Ectodermal cell (in vitro differentiated cells): ENCODE results near the gene PLPPR1.
"Not testable (repeated sequence)": the region's sequence is repeated elsewhere in the genome, so short reads cannot be mapped to it uniquely, and the experiment has no call there.

Source experiments
- H3K27ac ChIP-seq: 2 replicates; pipeline ENCODE4 v1.7.0; 2013; ENCODE audit warnings: mild to moderate bottlenecking, low read depth, low read length; ENCODE audit not compliant: insufficient read depth, poor library complexity, severe bottlenecking
- H3K27me3 ChIP-seq: 2 replicates; pipeline ENCODE4 v1.7.0; 2013; ENCODE audit warnings: mild to moderate bottlenecking, low read length; ENCODE audit not compliant: insufficient read depth, control insufficient read depth, poor library complexity, severe bottlenecking
- H3K36me3 ChIP-seq: one replicate; pipeline ENCODE4 v1.7.0; 2013; ENCODE audit warnings: low read length; ENCODE audit not compliant: control insufficient read depth, insufficient read depth
- H3K4me1 ChIP-seq: one replicate; pipeline ENCODE4 v1.7.0; 2013; ENCODE audit warnings: low read length; ENCODE audit not compliant: control insufficient read depth, insufficient read depth
- H3K4me3 ChIP-seq: 2 replicates; pipeline ENCODE4 v1.7.0; 2013; ENCODE audit warnings: low read depth, low read length, control low read depth; ENCODE audit not compliant: insufficient read depth
- H3K9me3 ChIP-seq: 2 replicates; pipeline ENCODE4 v1.7.0; 2013; ENCODE audit warnings: mild to moderate bottlenecking, low read length, moderate library complexity; ENCODE audit not compliant: control insufficient read depth
- WGBS, 2 experiments: methylation state at CpG; one replicate each; pipeline ENCODE4 v1.1.7; 2013; ENCODE audit warnings: missing lambda C conversion rate in 2 of 2; 5-methylcytosine and 5-hydroxymethylcytosine counted together

PLPPR1 gene

GRCh38 chr9:101039581-101039980 is 11.1 kb downstream of the PLPPR1 start:
- not testable (repeated sequence) for H3K4me1 ChIP-seq, H3K27ac ChIP-seq, H3K9me3 ChIP-seq, H3K36me3 ChIP-seq, H3K27me3 ChIP-seq, H3K4me3 ChIP-seq
- 92 to 95% methylated on average over 6 to 7 of the region's 7 CpGs for WGBS, 2 experiments

GRCh38 chr9:101047848-101048397 is 19.4 kb downstream of the PLPPR1 start:
- Histone ChIP-seq H3K4me3 (no peak overlapping the region), H3K36me3 (no peaks in the 10 kb centered on the region), H3K9me3 (no peaks in the 10 kb centered on the region), H3K27me3 (no peaks in the 10 kb centered on the region), H3K27ac (no peak overlapping the region), H3K4me1 (no peaks in the 10 kb centered on the region)
- WGBS, 2 experiments: 94 to 97% methylated on average over 4 of the region's 4 CpGs

GRCh38 chr9:101050650-101051049 is 22.1 kb downstream of the PLPPR1 start:
- H3K4me1 ChIP-seq: peaks cover 6% of the 10 kb centered on the region
- H3K27me3 ChIP-seq: no peaks in the 10 kb centered on the region
- no peaks in the 10 kb centered on the region for H3K9me3 ChIP-seq
- H3K27ac ChIP-seq: no peak overlapping the region
- no peak overlapping the region for H3K4me3 ChIP-seq
- no peaks in the 10 kb centered on the region for H3K36me3 ChIP-seq
- 93% methylated on average over 3 of the region's 3 CpGs for WGBS, 2 experiments

GRCh38 chr9:101054657-101055056 is 26.1 kb downstream of the PLPPR1 start:
- no peaks in the 10 kb centered on the region for H3K27me3 ChIP-seq
- H3K36me3 ChIP-seq: no peaks in the 10 kb centered on the region
- no peak overlapping the region for H3K4me3 ChIP-seq
- 17 to 25% methylated on average over 8 of the region's 8 CpGs for WGBS, 2 experiments
- no peaks in the 10 kb centered on the region for H3K9me3 ChIP-seq
- H3K4me1 ChIP-seq: peaks cover 9% of the 10 kb centered on the region
- H3K27ac ChIP-seq: peak overlapping the region; percentile 20

- WGBS, 2 experiments: 96 to 100% methylated on average over 1 to 3 of the region's 3 CpGs
These were observed 27.0 kb downstream of the PLPPR1 start for GRCh38 chr9:101055516-101055915.

GRCh38 chr9:101062686-101063085 is 34.2 kb downstream of the PLPPR1 start:
- Histone ChIP-seq H3K4me3 (no peak overlapping the region), H3K27me3 (no peaks in the 10 kb centered on the region), H3K4me1 (no peaks in the 10 kb centered on the region), H3K27ac (no peak overlapping the region), H3K9me3 (no peaks in the 10 kb centered on the region), H3K36me3 (no peaks in the 10 kb centered on the region)
- 88 to 90% methylated on average over 1 of the region's 1 CpG for WGBS, 2 experiments

More at GRCh38 chr9:101055516-101055915, 27.0 kb downstream of the PLPPR1 start:
- H3K4me3 ChIP-seq: no peak overlapping the region
- no peak overlapping the region for H3K27ac ChIP-seq
- H3K4me1 ChIP-seq: peaks cover 9% of the 10 kb centered on the region
- H3K36me3 ChIP-seq: no peaks in the 10 kb centered on the region
- no peaks in the 10 kb centered on the region for H3K9me3 ChIP-seq
- no peaks in the 10 kb centered on the region for H3K27me3 ChIP-seq

- H3K36me3 ChIP-seq: no peaks in the 10 kb centered on the region
- 42 to 72% methylated on average over 1 to 2 of the region's 2 CpGs for WGBS, 2 experiments
These were observed 34.7 kb downstream of the PLPPR1 start for GRCh38 chr9:101063192-101063591.

GRCh38 chr9:101064206-101064605 is 35.7 kb downstream of the PLPPR1 start:
- Histone ChIP-seq H3K36me3 (no peaks in the 10 kb centered on the region), H3K27me3 (no peaks in the 10 kb centered on the region), H3K9me3 (no peaks in the 10 kb centered on the region), H3K27ac (no peak overlapping the region), H3K4me3 (no peak overlapping the region), H3K4me1 (no peaks in the 10 kb centered on the region)

More at GRCh38 chr9:101063192-101063591, 34.7 kb downstream of the PLPPR1 start:
- no peak overlapping the region for H3K4me3 ChIP-seq
- H3K9me3 ChIP-seq: no peaks in the 10 kb centered on the region
- no peaks in the 10 kb centered on the region for H3K4me1 ChIP-seq
- no peak overlapping the region for H3K27ac ChIP-seq
- no peaks in the 10 kb centered on the region for H3K27me3 ChIP-seq

GRCh38 chr9:101065930-101066329 is 37.4 kb downstream of the PLPPR1 start:
- Histone ChIP-seq H3K27ac (no peak overlapping the region), H3K27me3 (no peaks in the 10 kb centered on the region), H3K4me3 (no peak overlapping the region), H3K9me3 (no peaks in the 10 kb centered on the region), H3K36me3 (no peaks in the 10 kb centered on the region), H3K4me1 (no peaks in the 10 kb centered on the region)
- WGBS, 2 experiments: 91 to 100% methylated on average over 1 of the region's 1 CpG

- no peaks in the 10 kb centered on the region for H3K36me3 ChIP-seq
- no peaks in the 10 kb centered on the region for H3K4me1 ChIP-seq
- no peaks in the 10 kb centered on the region for H3K9me3 ChIP-seq
- H3K27ac ChIP-seq: no peak overlapping the region
- no peaks in the 10 kb centered on the region for H3K27me3 ChIP-seq
- no peak overlapping the region for H3K4me3 ChIP-seq
- WGBS, 2 experiments: 94 to 100% methylated on average over 1 of the region's 1 CpG
These were observed 40.2 kb downstream of the PLPPR1 start for GRCh38 chr9:101068696-101069095.

- no peaks in the 10 kb centered on the region for H3K9me3 ChIP-seq
- no peak overlapping the region for H3K27ac ChIP-seq
- no peaks in the 10 kb centered on the region for H3K4me1 ChIP-seq
- 90 to 95% methylated on average over 3 of the region's 3 CpGs for WGBS, 2 experiments
- no peak overlapping the region for H3K4me3 ChIP-seq
- H3K36me3 ChIP-seq: no peaks in the 10 kb centered on the region
- no peaks in the 10 kb centered on the region for H3K27me3 ChIP-seq
These were observed 43.7 kb downstream of the PLPPR1 start for GRCh38 chr9:101072259-101072658.
